Neural cell (in vitro differentiated cells): ENCODE measurements around the gene AMPD1. TPM values are rescaled to one million over a fixed set of nuclear protein-coding genes. Genes with fewer than 3 reads are reported as not detected.

Source experiments
- H2AFZ ChIP-seq: fragments of 200-600, 300-800 bp; sonication (generic), shearing (Covaris generic); 2 replicates; pipeline ENCODE4 v1.6.0; 2014; ENCODE audit warnings: low read depth, mild to moderate bottlenecking, antibody characterized with exemption, low read length, moderate library complexity
- H3F3A ChIP-seq: fragments of 200-600 bp; shearing (Covaris generic); 2 replicates; pipeline ENCODE4 v1.6.1; 2016; ENCODE audit warnings: mild to moderate bottlenecking, moderate library complexity, mixed read lengths, antibody characterized with exemption, low read length; ENCODE audit not compliant: insufficient read depth, poor library complexity, severe bottlenecking
- H3K27ac ChIP-seq: fragments of 200-600, 300-800 bp; sonication (generic), shearing (Covaris generic); 2 replicates; pipeline ENCODE4 v1.5.1; 2014; ENCODE audit warnings: mild to moderate bottlenecking, low read length, moderate library complexity
- H3K27me3 ChIP-seq: fragments of 300-800, 200-600 bp; sonication (generic), shearing (Covaris generic); 2 replicates; pipeline ENCODE4 v1.6.0; 2014; ENCODE audit warnings: mild to moderate bottlenecking, low read depth, low read length, moderate library complexity; ENCODE audit not compliant: insufficient read depth
- H3K36me3 ChIP-seq: fragments of 300-800, 200-600 bp; sonication (generic), shearing (Covaris generic); 2 replicates; pipeline ENCODE4 v1.5.1; 2014; ENCODE audit warnings: mild to moderate bottlenecking, antibody characterized with exemption, low read length, moderate library complexity; ENCODE audit not compliant: insufficient read depth
- H3K4me2 ChIP-seq: fragments of 300-800, 200-600 bp; sonication (generic), shearing (Covaris generic); 2 replicates; pipeline ENCODE4 v1.6.0; 2014; ENCODE audit warnings: mild to moderate bottlenecking, low read length
- H3K4me3 ChIP-seq: fragments of 300-800, 200-600 bp; sonication (generic), shearing (Covaris generic); 2 replicates; pipeline ENCODE4 v1.5.1; 2014; ENCODE audit warnings: mild to moderate bottlenecking, low read length, moderate library complexity
- H3K79me2 ChIP-seq: fragments of 200-600 bp; shearing (Covaris generic); replicated peaks from 2 replicates; pipeline ENCODE4 v1.6.0; 2014; ENCODE audit warnings: mild to moderate bottlenecking, low read length, moderate library complexity; ENCODE audit not compliant: insufficient read depth
- H3K9ac ChIP-seq: fragments of 300-800, 200-600 bp; sonication (generic), shearing (Covaris generic); 2 replicates; pipeline ENCODE4 v1.6.1; 2016; ENCODE audit warnings: mild to moderate bottlenecking, low read length, mixed read lengths
- H3K9me2 ChIP-seq: fragments of 200-600 bp; shearing (Covaris generic); 2 replicates; pipeline ENCODE4 v1.6.1; 2016; ENCODE audit warnings: mild to moderate bottlenecking, low read length, mixed read lengths; ENCODE audit not compliant: insufficient read depth
- H3K9me3 ChIP-seq: fragments of 200-600, 300-800 bp; sonication (generic), shearing (Covaris generic); 2 replicates; pipeline ENCODE4 v1.6.1; 2016; ENCODE audit warnings: mild to moderate bottlenecking, mixed run types, low read length, moderate library complexity, mixed read lengths
- H4K20me1 ChIP-seq: fragments of 200-600 bp; shearing (Covaris generic); 2 replicates; pipeline ENCODE4 v1.6.1; 2016; ENCODE audit warnings: mild to moderate bottlenecking, mixed run types; ENCODE audit not compliant: insufficient read depth
- EP300 ChIP-seq: fragments of 450-650 bp; conservative IDR thresholded peaks from 2 replicates; pipeline ENCODE4 v1.6.1; 2014; ENCODE audit warnings: antibody characterized with exemption, mild to moderate bottlenecking, moderate library complexity; ENCODE audit not compliant: poor library complexity, severe bottlenecking
- EZH2 ChIP-seq: fragments of 200-600, 300-800 bp; shearing (Covaris generic), sonication (generic); IDR thresholded peaks from 2 replicates; pipeline ENCODE4 v1.6.1; 2014; ENCODE audit warnings: antibody characterized with exemption, low read length, borderline replicate concordance, mild to moderate bottlenecking; ENCODE audit not compliant: insufficient read depth, poor library complexity, severe bottlenecking
- MXI1 ChIP-seq: fragments of 450-650 bp; conservative IDR thresholded peaks from 2 replicates; pipeline ENCODE4 v1.6.1; 2014; ENCODE audit warnings: antibody characterized with exemption, mild to moderate bottlenecking; ENCODE audit not compliant: poor library complexity, severe bottlenecking
- POLR2AphosphoS5 ChIP-seq: IDR thresholded peaks from 2 replicates; pipeline ENCODE4 v1.6.1; 2012
- RAD21 ChIP-seq: fragments of 450-650 bp; conservative IDR thresholded peaks from 2 replicates; pipeline ENCODE4 v1.6.1; 2014; ENCODE audit warnings: antibody characterized with exemption, mild to moderate bottlenecking, moderate library complexity
- SMC3 ChIP-seq: fragments of 450-650 bp; conservative IDR thresholded peaks from 2 replicates; pipeline ENCODE4 v1.6.1; 2014; ENCODE audit warnings: antibody characterized with exemption, mild to moderate bottlenecking, moderate library complexity; ENCODE audit not compliant: poor library complexity
- TAF1 ChIP-seq: IDR thresholded peaks from 2 replicates; pipeline ENCODE4 v1.6.1; 2012; ENCODE audit warnings: low read depth
- polyA plus RNA-seq: library from polyadenylated mRNA; depleted of rRNA; stranded (reverse); fragments of >200 nt; gene quantifications from 2 replicates; pipeline ENCODE4 v1.2.3, GENCODE V29; 2014
- small RNA-seq, 3 experiments: library from RNA; depleted of rRNA; stranded (forward); fragments of <200 nt; gene quantifications; one replicate each; pipeline ENCODE3, GENCODE V24; 2012
- TF ChIP-seq, protein P1 (sequence below): IDR thresholded peaks from 2 replicates; pipeline ENCODE4 v1.6.1; 2012; ENCODE audit warnings: borderline replicate concordance
- TF ChIP-seq, protein P2 (sequence below): fragments of 450-650 bp; IDR thresholded peaks from 2 replicates; pipeline ENCODE4 v1.5.1; 2014; ENCODE audit warnings: antibody characterized with exemption, mild to moderate bottlenecking, moderate library complexity; ENCODE audit not compliant: poor library complexity, severe bottlenecking

AMPD1 gene
- polyA plus RNA-seq, 1 donor from 2014 or later: not detected

DNA sequence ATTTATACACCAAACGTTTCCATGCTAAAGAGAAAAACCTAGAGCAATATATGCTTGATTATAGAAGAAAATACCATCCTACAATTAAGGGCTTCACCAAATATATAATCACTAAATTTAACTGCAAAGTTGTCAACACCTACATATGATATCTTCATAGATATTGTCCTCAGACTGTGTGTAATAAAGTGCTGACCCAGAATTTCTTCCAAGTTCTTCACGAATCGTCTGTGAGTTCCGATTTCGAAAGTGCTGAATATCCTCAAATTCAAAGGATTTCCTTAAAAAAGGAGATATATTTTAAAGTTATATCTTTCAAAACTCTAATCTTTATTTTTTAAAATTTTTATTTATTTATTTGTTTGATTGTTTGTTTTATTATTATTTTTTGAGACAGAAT, 72.0 kb downstream of the AMPD1 start:
- TF ChIP-seq POLR2AphosphoS5: no peak
- TF ChIP-seq EZH2: no peak
- TF ChIP-seq, protein P1, sequence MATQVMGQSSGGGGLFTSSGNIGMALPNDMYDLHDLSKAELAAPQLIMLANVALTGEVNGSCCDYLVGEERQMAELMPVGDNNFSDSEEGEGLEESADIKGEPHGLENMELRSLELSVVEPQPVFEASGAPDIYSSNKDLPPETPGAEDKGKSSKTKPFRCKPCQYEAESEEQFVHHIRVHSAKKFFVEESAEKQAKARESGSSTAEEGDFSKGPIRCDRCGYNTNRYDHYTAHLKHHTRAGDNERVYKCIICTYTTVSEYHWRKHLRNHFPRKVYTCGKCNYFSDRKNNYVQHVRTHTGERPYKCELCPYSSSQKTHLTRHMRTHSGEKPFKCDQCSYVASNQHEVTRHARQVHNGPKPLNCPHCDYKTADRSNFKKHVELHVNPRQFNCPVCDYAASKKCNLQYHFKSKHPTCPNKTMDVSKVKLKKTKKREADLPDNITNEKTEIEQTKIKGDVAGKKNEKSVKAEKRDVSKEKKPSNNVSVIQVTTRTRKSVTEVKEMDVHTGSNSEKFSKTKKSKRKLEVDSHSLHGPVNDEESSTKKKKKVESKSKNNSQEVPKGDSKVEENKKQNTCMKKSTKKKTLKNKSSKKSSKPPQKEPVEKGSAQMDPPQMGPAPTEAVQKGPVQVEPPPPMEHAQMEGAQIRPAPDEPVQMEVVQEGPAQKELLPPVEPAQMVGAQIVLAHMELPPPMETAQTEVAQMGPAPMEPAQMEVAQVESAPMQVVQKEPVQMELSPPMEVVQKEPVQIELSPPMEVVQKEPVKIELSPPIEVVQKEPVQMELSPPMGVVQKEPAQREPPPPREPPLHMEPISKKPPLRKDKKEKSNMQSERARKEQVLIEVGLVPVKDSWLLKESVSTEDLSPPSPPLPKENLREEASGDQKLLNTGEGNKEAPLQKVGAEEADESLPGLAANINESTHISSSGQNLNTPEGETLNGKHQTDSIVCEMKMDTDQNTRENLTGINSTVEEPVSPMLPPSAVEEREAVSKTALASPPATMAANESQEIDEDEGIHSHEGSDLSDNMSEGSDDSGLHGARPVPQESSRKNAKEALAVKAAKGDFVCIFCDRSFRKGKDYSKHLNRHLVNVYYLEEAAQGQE: no peak
- TF ChIP-seq, protein P2, sequence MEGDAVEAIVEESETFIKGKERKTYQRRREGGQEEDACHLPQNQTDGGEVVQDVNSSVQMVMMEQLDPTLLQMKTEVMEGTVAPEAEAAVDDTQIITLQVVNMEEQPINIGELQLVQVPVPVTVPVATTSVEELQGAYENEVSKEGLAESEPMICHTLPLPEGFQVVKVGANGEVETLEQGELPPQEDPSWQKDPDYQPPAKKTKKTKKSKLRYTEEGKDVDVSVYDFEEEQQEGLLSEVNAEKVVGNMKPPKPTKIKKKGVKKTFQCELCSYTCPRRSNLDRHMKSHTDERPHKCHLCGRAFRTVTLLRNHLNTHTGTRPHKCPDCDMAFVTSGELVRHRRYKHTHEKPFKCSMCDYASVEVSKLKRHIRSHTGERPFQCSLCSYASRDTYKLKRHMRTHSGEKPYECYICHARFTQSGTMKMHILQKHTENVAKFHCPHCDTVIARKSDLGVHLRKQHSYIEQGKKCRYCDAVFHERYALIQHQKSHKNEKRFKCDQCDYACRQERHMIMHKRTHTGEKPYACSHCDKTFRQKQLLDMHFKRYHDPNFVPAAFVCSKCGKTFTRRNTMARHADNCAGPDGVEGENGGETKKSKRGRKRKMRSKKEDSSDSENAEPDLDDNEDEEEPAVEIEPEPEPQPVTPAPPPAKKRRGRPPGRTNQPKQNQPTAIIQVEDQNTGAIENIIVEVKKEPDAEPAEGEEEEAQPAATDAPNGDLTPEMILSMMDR: no peak
- no peak for TF ChIP-seq EP300
- TF ChIP-seq SMC3: no peak
- no peak for TF ChIP-seq TAF1
- no peak for TF ChIP-seq MXI1
- TF ChIP-seq RAD21: no peak
- Histone ChIP-seq H2AFZ (no peak overlapping the region), H3F3A (no peaks in the 10 kb centered on the region), H3K9me2 (no peaks in the 10 kb centered on the region), H3K27ac (no peak overlapping the region), H3K27me3 (no peaks in the 10 kb centered on the region), H3K36me3 (no peaks in the 10 kb centered on the region), H3K4me3 (no peak overlapping the region), H4K20me1 (no peaks in the 10 kb centered on the region), H3K79me2 (no peaks in the 10 kb centered on the region), H3K9me3 (no peaks in the 10 kb centered on the region), H3K4me2 (no peak overlapping the region), H3K9ac (no peak overlapping the region)

Small RNA genes lying within 50 kb of the gene (small RNA-seq; reads per million reads assigned to genes)
- gene RN7SL432P (0 reads per million in 3 experiments), gene RNY1P13 (2.8 to 9.5 (median 3.2) reads per million in 3 experiments)

Other genes starting within 250 kb of the AMPD1 start
- 47.5 and 58.7 TPM in 2 replicates for gene TRIM33, start 184.3 kb downstream of the AMPD1 start, polyA plus RNA-seq
- 129 and 149 TPM in 2 replicates for gene BCAS2, start 113.9 kb downstream of the AMPD1 start, polyA plus RNA-seq
- 0.18 and 0.26 TPM in 2 replicates for gene DENND2C, start 25.5 kb downstream of the AMPD1 start, polyA plus RNA-seq
- gene NRAS, start 21.2 kb upstream of the AMPD1 start, polyA plus RNA-seq: 44.5 and 56.5 TPM in 2 replicates
- 381 and 424 TPM in 2 replicates for gene CSDE1, start 62.4 kb upstream of the AMPD1 start, polyA plus RNA-seq
- 49.1 and 51.0 TPM in 2 replicates for gene SIKE1, start 85.1 kb upstream of the AMPD1 start, polyA plus RNA-seq
- not detected in 2 replicates for gene SYCP1, start 159.3 kb upstream of the AMPD1 start, polyA plus RNA-seq